SK-N-SH (cell line): ENCODE measurements around the gene PRICKLE2. TPM values are rescaled to one million over a fixed set of nuclear protein-coding genes. Genes with fewer than 3 reads are reported as not detected.

Experiments used
- CTCF ChIA-PET: fragments of 300-600, 350-600 bp; formaldehyde crosslinking; extraction: SDS; loops from one replicate; lab custom pipeline; 2021; lab: Yijun Ruan, JAX
- POLR2A ChIA-PET: fragments of 350-600 bp; sonication (Branson Sonifier 250); formaldehyde crosslinking; extraction: SDS; loops from one replicate; lab custom pipeline; 2020; ENCODE audit warnings: antibody characterized with exemption, inconsistent platforms; lab: Yijun Ruan, JAX
- DNase-seq: peaks from one replicate; pipeline ENCODE4 v3.0.0; 2012
- H2AFZ ChIP-seq: fragments of 200-600 bp; sonication (generic); 2 replicates; pipeline ENCODE4 v1.8.1; 2016; ENCODE audit warnings: antibody characterized with exemption, mild to moderate bottlenecking, low read depth
- H3F3A ChIP-seq: fragments of 200-600 bp; sonication (generic); replicated peaks from 2 replicates; pipeline ENCODE3; 2016; ENCODE audit warnings: antibody characterized with exemption, mild to moderate bottlenecking; ENCODE audit not compliant: insufficient read depth
- H3K27ac ChIP-seq, 2 experiments: fragments of 200-500 bp in 1 of 2; fragments of 200-600 bp in 1 of 2; sonication (Bioruptor generic) in 1 of 2; sonication (generic), shearing (Covaris generic) in 1 of 2; 2 replicates each; pipeline versions ENCODE4 v1.5.1 to v1.6.1; 2014 to 2016; ENCODE audit warnings: low read depth in 2 of 2, inconsistent platforms in 1 of 2, low read length in 1 of 2, mild to moderate bottlenecking in 1 of 2, mixed read lengths in 1 of 2
- H3K27me3 ChIP-seq: fragments of 200-600 bp; sonication (generic), shearing (Covaris generic); 2 replicates; pipeline ENCODE4 v1.6.1; 2016; ENCODE audit warnings: mixed run types; ENCODE audit not compliant: insufficient read depth
- H3K36me3 ChIP-seq, 2 experiments: fragments of 200-500 bp in 1 of 2; fragments of 200-600 bp in 1 of 2; sonication (Bioruptor generic) in 1 of 2; sonication (generic) in 1 of 2; replicated peaks in 1 of 2; 2 replicates each; pipeline versions ENCODE3 to v1.5.1; 2014 to 2016; ENCODE audit warnings: low read length in 1 of 2, mild to moderate bottlenecking in 1 of 2; ENCODE audit not compliant: insufficient read depth in 2 of 2, control insufficient read depth in 1 of 2
- H3K4me1 ChIP-seq, 2 experiments: fragments of 200-500 bp in 1 of 2; fragments of 200-600 bp in 1 of 2; sonication (Bioruptor generic) in 1 of 2; sonication (generic), shearing (Covaris generic) in 1 of 2; 2 replicates each; pipeline versions ENCODE4 v1.5.1 to v1.6.1; 2014 to 2016; ENCODE audit warnings: low read depth in 1 of 2, low read length in 1 of 2, mixed run types in 1 of 2; ENCODE audit not compliant: insufficient read depth in 2 of 2, control insufficient read depth in 1 of 2
- H3K4me2 ChIP-seq: fragments of 200-600 bp; sonication (generic), shearing (Covaris generic); 2 replicates; pipeline ENCODE4 v1.6.1; 2017; ENCODE audit warnings: mixed run types
- H3K4me3 ChIP-seq, 2 experiments: fragments of 200-500 bp in 1 of 2; fragments of 200-600 bp in 1 of 2; sonication (Bioruptor generic) in 1 of 2; sonication (generic), shearing (Covaris generic) in 1 of 2; 2 replicates each; pipeline versions ENCODE4 v1.5.1 to v1.8.1; 2014 to 2016; ENCODE audit warnings: low read depth in 2 of 2, inconsistent platforms in 1 of 2, low read length in 1 of 2, mild to moderate bottlenecking in 1 of 2, mixed read lengths in 1 of 2, moderate library complexity in 1 of 2
- H3K79me2 ChIP-seq: fragments of 200-600 bp; sonication (generic); 2 replicates; pipeline ENCODE4 v1.8.1; 2017; ENCODE audit warnings: mild to moderate bottlenecking; ENCODE audit not compliant: insufficient read depth
- H3K9ac ChIP-seq: fragments of 200-600 bp; sonication (generic); 2 replicates; pipeline ENCODE4 v1.6.1; 2017; ENCODE audit warnings: mixed run types
- H3K9me2 ChIP-seq: fragments of 200-600 bp; sonication (generic); 2 replicates; pipeline ENCODE4 v1.6.1; 2017; ENCODE audit warnings: mixed run types
- H3K9me3 ChIP-seq: fragments of 200-600 bp; sonication (generic); 2 replicates; pipeline ENCODE4 v1.6.1; 2017; ENCODE audit warnings: mixed run types, mild to moderate bottlenecking, moderate library complexity
- H4K20me1 ChIP-seq: fragments of 200-600 bp; sonication (generic); 2 replicates; pipeline ENCODE4 v1.6.1; 2017; ENCODE audit warnings: mild to moderate bottlenecking, mixed run types; ENCODE audit not compliant: insufficient read depth
- FOSL2 ChIP-seq: IDR thresholded peaks from 2 replicates; pipeline ENCODE4 v1.4.0; 2012; ENCODE audit warnings: low read depth, mild to moderate bottlenecking, moderate library complexity, borderline replicate concordance
- FOXM1 ChIP-seq: IDR thresholded peaks from 2 replicates; pipeline ENCODE4 v1.4.0; 2012; ENCODE audit warnings: low read depth, mild to moderate bottlenecking
- MEF2A ChIP-seq: IDR thresholded peaks from 2 replicates; pipeline ENCODE4 v1.4.0; 2012; ENCODE audit warnings: low read depth, borderline replicate concordance
- PBX3 ChIP-seq: IDR thresholded peaks from 2 replicates; pipeline ENCODE4; 2012
- POLR2AphosphoS5 ChIP-seq: IDR thresholded peaks from 2 replicates; pipeline ENCODE4 v1.6.1; 2012; ENCODE audit warnings: low read depth, low read length
- RXRA ChIP-seq: IDR thresholded peaks from 2 replicates; pipeline ENCODE4 v1.4.0; 2012; ENCODE audit warnings: low read depth, mild to moderate bottlenecking, borderline replicate concordance
- TAF1 ChIP-seq: IDR thresholded peaks from 2 replicates; pipeline ENCODE4 v1.6.1; 2012; ENCODE audit warnings: low read depth, mild to moderate bottlenecking, low read length, moderate library complexity, borderline replicate concordance
- TEAD4 ChIP-seq: IDR thresholded peaks from 2 replicates; pipeline ENCODE4 v1.4.0; 2012; ENCODE audit warnings: mild to moderate bottlenecking, borderline replicate concordance; ENCODE audit not compliant: insufficient read depth
- USF2 ChIP-seq: fragments of 150-350 bp; IDR thresholded peaks from 2 replicates; pipeline ENCODE4 v1.6.1; 2017; ENCODE audit warnings: antibody characterized with exemption, low read length, low read depth, borderline replicate concordance
- YY1 ChIP-seq: IDR thresholded peaks from 2 replicates; pipeline ENCODE4 v1.4.0; 2012; ENCODE audit warnings: low read depth, mild to moderate bottlenecking
- ZBTB33 ChIP-seq: IDR thresholded peaks from 2 replicates; pipeline ENCODE4 v1.4.0; 2012; ENCODE audit warnings: low read depth, borderline replicate concordance
- WGBS: methylation state at CpG from one replicate; pipeline ENCODE4 v1.1.6; 2017; ENCODE audit warnings: low lambda C conversion rate; 5-methylcytosine and 5-hydroxymethylcytosine counted together
- polyA plus RNA-seq, 3 experiments: library from polyadenylated mRNA; depleted of rRNA; stranded (reverse); fragments of >200 nt; gene quantifications; 2 replicates each; pipeline ENCODE4 v1.2.3, GENCODE V29; 2012

PRICKLE2 gene
- polyA plus RNA-seq, 1 of the 3 experiments (the other 2 are of a cell fraction): 0.67 TPM

GRCh38 chr3:64190517-64191515 is 34.5 kb downstream of the PRICKLE2 start:
- H3K9ac ChIP-seq: no peak overlapping the region
- 75% methylated on average over 8 of the region's 8 CpGs for WGBS
- no peaks in the 10 kb centered on the region for H3K27me3 ChIP-seq
- H3K4me1 ChIP-seq: peaks cover 16 to 34% of the 10 kb centered on the region in 2 experiments
- H3K9me3 ChIP-seq: no peaks in the 10 kb centered on the region
- H3K27ac ChIP-seq: no peak overlapping the region
- H3K4me3 ChIP-seq: no peak overlapping the region
- no peaks in the 10 kb centered on the region for H3K9me2 ChIP-seq
- no peaks in the 10 kb centered on the region for H4K20me1 ChIP-seq
- TF ChIP-seq MEF2A (no peak), USF2 (no peak), RXRA (no peak), FOSL2 (no peak), ZBTB33 (no peak), PBX3 (no peak), TEAD4 (no peak), TAF1 (no peak), POLR2AphosphoS5 (no peak), FOXM1 (no peak), YY1 (no peak)
- H3K79me2 ChIP-seq: no peaks in the 10 kb centered on the region
- no peak for DNase-seq
- H2AFZ ChIP-seq: no peak overlapping the region
- H3K36me3 ChIP-seq: no peaks in the 10 kb centered on the region
- no peak overlapping the region for H3K4me2 ChIP-seq
- ChIA-PET POLR2A (no interaction called here), CTCF (no interaction called here)
- peaks cover 45% of the 10 kb centered on the region for H3F3A ChIP-seq
